GM12891 (cell line): ENCODE results near the gene PHKA1.

Experiments
- POLR2A ChIP-seq: IDR thresholded peaks from 2 replicates; pipeline ENCODE4 v1.6.1; 2011; ENCODE audit warnings: low read depth, low read length, control low read depth
- POLR2AphosphoS5 ChIP-seq: IDR thresholded peaks from 2 replicates; pipeline ENCODE4 v1.6.1; 2011; ENCODE audit warnings: low read depth, low read length, control low read depth
- TAF1 ChIP-seq: IDR thresholded peaks from 2 replicates; pipeline ENCODE4 v1.6.1; 2011; ENCODE audit warnings: low read depth, low read length, control low read depth

DNA sequence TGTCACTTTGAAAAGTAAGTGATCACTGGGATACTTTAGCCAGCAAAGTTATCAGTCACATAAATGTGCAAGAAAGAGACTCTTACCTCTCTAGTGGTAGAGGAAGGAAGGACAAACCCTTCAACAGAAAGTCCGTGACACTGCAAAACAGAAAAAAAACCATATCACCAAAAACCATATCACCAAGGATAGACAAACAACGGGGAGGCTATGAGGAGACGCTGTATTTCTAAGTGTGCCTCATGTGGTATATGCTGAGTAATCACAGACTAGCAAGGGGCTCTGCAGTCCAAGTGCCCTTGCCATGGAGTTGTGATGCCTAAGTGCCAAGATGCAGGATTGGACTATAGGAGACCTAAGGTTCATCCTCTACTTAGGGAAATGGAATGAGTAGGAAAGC is 129.9 kb downstream of the PHKA1 start:
- TF ChIP-seq POLR2A (no peak), POLR2AphosphoS5 (no peak), TAF1 (no peak)
